ENCODE data around the gene SLC35B4.
A peak's percentile ranks its signal among the peaks of the same experiment; 100 is the strongest.

The SLC35B4 gene, protein sequence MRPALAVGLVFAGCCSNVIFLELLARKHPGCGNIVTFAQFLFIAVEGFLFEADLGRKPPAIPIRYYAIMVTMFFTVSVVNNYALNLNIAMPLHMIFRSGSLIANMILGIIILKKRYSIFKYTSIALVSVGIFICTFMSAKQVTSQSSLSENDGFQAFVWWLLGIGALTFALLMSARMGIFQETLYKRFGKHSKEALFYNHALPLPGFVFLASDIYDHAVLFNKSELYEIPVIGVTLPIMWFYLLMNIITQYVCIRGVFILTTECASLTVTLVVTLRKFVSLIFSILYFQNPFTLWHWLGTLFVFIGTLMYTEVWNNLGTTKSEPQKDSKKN

DNA sequence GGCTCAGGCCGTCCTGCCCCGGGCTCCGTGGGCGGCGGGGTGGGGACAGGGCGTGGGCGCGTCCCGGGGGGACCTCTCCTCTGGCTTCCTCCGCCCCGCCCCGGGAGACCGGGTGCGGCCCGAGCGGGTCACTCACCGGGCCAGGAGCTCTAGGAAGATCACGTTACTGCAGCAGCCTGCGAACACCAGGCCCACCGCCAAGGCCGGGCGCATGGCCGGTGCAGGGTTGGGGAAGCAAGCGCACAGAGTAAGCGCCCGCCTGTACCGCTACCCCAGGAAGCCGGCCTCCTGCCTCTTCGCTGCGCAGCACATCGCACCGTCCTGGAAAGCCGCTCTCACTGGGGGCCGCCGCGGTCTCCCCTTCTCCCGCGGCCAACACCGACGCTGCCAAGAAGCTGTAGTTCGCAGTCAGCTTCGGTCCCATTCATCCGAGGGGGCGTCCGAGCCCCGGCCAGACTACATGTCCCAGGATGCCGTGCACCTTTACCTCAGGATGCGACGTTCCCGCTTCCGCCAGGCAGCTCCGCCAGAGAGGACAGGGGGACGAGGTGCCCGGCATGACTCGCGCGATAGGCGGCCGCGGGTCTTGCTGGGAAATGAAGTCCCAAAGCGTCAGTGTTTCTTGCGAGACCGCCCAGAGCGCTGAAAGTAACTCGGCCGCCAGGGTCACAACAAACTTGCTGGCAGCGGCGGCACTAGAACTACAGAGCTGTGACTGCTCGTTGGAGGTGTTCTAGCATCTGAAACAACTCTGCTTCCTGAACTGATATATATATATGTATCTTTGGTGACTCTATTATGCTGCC lies at the start of gene SLC35B4:
Gene SLC35B4 (minus strand): TSS at position 392 of the 806 bp plus-strand sequence. CDS start 179 bp downstream, at position 213.
- H3K4me3 ChIP-seq (ENCODE audit: low read depth, low read length), result peak within 1 kb of the TSS; percentile 81

DNA sequence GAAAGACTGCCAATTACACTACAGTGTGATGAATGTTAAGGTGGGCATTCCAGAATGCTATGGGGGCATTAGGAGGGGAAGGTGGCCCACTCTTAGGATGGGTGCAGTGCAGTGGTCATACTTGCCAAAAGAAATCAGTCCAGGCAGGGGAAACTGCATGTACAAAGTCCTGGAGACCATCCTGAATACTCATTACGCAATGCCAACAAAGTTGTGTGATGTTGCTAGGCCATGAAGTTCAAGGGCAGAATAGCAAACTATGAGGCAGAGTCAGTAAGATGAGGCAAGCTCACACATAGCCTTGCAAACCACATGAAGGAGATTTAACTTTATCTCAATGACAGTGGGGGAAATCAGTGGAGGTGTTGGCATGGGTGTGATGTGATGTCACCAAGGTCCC lies 49.8 kb upstream of the SLC35B4 start:
- H3K4me3 ChIP-seq (ENCODE audit: low read depth, low read length), result no peak overlapping the region

DNA sequence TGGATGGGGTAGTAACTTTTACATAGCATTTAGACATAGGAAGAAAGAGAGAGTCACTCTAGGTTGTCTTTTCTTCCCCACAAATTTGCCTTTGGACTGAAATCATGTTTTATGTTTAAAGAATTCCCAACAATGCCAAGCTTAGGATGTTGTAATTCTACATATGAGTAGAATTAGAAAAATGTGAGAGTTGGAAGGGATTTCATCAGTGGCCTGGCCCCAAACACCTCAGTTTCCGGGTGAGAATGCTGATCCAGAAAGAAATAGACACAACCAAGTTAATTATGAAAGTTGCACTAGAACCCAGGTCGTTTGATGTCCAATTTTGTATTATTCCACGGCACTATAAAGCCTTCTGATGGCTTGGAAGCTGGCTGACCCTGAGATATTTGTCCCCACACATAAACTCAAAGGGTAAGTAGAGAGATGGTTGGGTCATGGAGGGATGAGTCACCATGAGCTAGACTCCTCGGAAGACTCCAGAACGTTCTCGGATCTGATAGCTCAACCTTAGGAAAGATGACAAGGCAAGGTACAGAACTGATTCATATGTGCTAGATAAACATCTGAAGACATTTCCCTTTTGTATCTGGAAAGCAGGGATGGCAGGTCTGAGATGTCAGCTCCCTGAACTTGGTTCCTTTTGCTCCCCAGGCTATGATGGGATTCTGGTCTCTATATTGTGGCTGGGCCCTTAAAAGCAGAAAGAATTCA lies 48.8 kb upstream of the SLC35B4 start:
- no peak overlapping the region for H3K4me3 ChIP-seq (ENCODE audit: low read depth, low read length)

DNA sequence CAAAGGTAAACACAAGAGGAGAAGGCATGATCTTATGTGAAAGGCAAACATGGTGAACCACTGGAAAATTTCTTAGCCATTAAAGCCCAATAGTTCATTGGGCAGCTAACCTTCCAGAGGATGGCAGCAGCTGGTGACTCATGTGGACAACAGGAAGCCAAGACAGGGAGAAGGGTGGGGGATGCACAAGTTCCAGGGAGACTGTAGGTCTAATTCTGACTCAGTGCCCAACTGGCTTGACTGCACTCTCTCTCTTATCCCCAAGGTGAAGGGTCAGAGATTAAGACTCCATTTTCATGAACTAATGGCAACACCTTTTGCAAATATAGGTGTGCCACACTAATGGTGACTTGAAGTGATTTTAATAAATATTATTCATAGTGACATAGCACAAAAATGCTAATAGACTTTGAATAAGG lies 47.9 kb upstream of the SLC35B4 start:
- H3K4me3 ChIP-seq (ENCODE audit: low read depth, low read length), result no peak overlapping the region

DNA sequence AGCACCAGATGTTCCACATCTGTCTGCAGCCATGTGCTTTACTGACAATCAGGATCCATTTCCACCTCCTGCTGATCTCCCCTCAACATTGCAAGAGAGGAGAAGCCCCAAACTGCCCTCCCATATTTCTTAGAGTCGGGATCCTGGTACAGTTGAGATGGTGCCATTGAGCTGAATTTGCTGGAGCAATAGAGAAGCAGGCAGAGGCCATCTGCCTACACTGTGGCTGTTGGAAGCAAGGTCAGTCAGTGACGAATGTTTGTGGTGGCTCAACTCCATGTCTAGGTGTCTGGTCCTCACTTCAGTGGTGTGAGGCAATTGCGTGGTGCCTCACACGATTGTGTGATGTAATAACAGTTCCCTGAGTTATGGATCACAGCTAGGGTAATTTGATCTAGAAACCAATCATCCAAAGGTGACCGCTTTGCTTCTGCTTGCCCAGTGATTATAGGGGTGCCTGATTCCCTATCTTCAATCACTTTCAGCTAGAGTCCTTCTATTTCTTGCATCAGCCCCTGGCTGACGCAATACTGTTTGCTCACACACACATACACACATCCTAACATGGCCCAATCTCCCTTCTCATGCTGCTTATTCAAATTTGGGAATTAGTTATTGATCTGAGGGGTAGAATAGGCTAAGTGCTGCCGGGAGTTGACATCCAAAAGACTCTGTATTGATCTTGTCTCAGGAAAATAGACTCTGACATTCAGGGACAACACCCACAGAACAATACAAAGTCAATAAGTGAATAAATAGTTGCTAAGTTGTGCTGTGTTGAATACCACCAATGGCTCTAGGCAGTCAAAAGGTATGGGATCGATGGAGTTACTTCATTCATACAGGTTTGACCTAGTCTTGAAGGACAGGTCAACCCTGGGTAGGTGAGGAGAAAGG lies 46.1 kb upstream of the SLC35B4 start:
- H3K4me3 ChIP-seq (ENCODE audit: low read depth, low read length), result no peak overlapping the region

DNA sequence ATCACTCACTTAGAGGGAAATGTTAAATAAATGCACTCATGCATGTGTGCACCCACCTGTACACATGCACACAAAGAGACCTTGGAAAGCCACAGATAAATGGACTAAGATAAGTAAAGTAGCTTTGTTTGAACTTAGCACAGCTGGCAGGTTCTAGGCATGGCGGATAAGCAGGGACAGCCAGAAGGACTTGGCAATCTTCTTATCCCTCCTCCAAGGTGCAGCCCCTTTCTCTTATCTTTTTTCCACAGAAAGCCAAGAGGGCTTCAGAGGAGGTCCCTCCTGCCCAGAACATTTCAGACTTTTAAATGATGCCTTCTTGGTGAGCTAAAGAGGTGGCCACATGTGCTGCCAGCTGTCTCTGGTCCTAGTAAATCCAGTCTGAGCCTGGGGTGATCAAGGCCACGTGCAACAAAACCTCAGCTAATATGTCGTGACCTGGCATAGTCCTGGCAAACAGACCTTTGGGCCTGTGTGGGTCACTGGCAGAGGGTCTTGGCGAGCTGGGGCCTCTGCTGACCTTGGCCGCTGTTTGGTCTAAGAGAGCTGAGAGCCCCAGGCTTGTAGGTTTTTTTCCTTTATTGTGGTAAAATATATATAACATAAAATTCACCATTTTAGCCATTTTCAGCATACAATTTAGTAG lies 43.2 kb upstream of the SLC35B4 start:
- no peak overlapping the region for H3K4me3 ChIP-seq (ENCODE audit: low read depth, low read length)

DNA sequence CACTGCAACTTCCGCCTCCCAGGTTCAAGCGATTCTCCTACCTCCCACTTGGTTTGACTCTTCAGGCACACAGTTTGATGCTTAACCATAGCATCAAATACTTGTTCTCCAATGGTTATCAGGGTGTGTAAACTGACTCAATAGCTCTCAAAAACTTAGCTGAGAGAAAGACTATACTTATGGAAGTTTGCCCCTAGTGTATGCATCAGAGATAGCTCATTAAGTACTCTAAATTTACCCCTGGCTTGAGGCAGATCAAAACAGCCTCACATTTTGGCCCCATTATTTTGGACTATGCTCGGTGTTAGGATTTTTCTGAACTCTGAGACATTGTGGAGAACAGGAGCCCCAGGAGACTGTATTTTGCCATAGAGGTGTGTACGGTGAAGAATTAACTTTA lies 40.8 kb upstream of the SLC35B4 start:
- H3K4me3 ChIP-seq (ENCODE audit: low read depth, low read length), result no peak overlapping the region

DNA sequence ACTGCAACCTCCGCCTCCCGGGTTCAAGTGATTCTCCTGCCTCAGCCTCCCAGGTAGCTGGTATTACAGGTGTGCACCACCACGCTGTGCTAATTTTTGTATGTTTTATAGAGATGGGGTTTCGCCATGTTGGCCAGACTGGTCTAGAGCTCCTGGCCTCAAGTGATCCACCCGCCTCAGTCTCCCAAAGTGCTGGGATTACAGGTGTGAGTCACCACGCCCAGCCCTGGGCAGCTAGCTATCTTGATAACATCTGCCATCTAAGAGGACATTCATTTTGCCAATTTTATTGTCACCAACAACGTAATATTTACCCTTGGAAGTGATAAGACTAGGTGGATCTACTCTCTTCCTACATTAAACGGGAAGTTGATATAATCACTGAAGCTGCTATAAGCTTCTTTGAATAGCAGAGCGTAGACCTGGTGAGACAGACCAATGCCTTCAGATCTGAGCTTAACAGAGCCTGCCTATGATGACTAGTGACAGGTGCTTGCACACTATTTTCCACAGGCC lies 39.7 kb upstream of the SLC35B4 start:
- H3K4me3 ChIP-seq (ENCODE audit: low read depth, low read length), result no peak overlapping the region

DNA sequence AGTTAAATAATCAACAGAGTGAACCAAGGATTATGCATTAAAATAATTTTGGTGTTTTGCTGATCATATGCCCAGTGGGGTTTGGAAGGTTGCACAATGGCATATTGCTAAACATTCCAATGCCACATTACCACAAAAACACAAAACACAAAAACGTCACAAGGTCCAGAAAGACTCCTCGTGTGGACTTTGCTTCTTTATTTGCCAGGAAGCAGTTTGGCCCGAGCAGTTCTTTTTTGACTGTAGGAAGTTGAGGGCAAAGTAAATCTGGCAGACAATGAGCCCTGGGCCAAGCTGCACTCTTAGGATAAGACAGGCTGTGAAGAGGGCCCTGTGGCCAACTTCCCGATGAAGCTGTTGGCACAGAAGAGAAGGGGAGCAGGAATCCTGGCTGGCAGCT lies 39.2 kb upstream of the SLC35B4 start:
- no peak overlapping the region for H3K4me3 ChIP-seq (ENCODE audit: low read depth, low read length)

DNA sequence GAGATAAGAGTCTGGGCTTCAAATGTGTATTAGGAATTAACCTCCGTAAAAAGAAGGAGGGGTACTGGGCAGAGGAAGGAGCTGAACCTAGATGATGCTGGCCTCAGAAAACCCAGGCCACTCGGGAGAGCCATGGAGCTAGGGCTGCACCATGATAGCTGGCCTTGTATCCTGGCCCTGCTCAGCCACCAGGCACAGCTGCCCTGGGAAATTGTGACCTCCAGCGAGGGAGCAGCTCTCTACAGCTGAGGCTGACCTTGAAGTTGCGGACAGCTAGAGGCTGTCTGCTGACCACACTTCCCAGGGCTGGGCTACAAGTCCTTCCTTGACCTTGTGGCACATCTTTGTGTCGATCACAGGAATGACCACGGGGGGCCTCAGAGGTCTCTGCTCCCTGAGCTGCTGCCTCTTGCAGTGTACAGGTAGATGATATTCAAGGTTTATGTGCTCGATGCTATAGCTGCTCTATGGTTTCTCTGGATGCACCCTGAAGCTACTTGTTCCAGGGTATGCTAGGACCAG lies 38.3 kb upstream of the SLC35B4 start:
- H3K4me3 ChIP-seq (ENCODE audit: low read depth, low read length), result no peak overlapping the region

DNA sequence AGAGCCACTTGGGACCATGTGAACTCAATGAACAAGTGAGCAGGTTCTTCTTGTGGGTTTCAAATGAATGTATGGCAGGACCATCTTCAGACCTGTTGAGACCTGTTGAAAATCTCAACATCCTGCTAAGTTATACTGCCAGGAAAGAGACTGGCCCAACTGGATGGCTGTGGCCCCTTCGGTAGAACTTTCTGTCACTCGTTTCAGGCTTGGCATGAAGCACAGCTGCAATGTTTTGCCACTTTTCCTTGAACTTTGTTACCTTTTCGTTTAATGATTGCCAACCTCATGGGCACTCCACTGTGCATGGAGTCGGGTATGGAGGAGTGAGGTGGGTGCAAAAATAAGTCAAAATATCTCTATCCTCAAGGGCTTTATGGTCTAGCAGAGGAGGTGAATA lies 36.7 kb upstream of the SLC35B4 start:
- H3K4me3 ChIP-seq (ENCODE audit: low read depth, low read length), result no peak overlapping the region

DNA sequence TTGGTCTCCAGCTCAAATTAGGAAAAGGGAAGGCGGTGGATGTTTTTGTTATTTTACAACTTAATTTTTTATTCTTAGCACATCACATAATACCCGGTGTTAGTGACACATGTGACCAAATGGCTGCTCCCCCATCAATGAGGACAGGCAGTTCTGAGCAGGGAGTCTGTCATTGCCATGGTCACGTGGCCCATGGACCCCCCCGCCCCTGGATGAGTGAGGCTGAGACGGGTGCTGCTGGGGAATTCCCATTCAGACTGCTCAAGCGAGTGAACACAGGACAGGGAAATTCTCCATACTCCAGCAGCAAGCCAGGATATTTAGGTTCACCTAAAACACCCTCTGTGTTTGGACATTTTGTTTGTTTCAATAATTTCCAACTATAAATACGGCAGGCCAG lies 34.7 kb upstream of the SLC35B4 start:
- H3K4me3 ChIP-seq (ENCODE audit: low read depth, low read length), result no peak overlapping the region

DNA sequence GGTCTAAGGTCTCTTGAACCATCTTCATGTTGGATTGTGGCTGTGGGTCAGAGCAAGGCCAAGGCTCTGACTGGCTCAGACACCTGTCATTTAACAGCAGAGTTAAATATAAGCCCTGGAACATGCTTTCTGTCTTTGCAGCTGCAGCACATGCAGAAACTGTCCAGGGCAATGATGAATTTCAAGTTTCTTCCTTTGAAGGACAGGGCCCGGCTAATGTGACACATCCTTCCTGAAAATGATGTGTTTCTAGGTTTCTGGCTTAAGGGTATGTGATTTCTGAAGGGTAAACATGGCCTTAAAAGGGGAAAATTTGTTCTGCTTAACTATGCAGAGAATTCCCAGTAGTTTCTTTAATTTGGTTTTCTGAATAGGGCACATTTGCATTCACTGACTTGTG lies 34.0 kb upstream of the SLC35B4 start:
- no peak overlapping the region for H3K4me3 ChIP-seq (ENCODE audit: low read depth, low read length)

DNA sequence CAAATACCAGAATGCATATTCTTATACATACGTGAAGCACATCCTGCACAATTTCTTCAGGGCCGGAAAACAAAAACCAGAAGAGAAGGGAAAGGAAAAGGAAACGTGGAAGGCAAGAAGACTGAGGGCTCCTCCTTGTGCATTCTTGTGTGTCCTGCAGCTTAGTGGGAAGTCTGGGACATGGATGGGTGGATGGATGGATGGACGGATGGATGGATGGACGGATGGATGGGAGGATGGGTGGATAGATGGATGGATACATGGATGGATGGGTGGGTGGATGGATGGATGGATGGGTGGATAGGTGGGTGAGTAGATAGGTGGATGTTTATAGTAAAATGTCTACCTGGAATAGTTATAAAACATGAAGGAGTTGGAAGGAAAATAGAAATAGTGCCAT lies 30.8 kb upstream of the SLC35B4 start:
- no peak overlapping the region for H3K4me3 ChIP-seq (ENCODE audit: low read depth, low read length)

DNA sequence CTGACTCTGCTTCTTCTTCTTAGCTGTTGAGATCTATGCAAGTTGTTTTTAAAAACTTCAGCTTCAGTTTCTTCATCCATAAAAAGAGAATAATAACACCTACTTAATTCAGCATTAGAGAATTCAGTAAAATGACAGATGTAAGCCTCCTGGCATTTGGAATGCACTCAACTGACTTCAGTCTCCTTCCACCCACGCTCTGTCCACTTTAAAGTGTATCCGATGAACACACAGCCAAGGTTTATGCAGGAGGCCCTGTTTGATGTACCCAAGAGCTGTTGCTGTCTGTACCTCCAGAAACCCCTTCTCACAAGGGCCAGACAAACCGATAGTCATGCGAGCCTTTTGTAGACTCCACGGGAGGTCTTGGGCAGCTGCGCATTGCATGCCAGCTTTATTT lies 27.1 kb upstream of the SLC35B4 start:
- H3K4me3 ChIP-seq (ENCODE audit: low read depth, low read length), result no peak overlapping the region

DNA sequence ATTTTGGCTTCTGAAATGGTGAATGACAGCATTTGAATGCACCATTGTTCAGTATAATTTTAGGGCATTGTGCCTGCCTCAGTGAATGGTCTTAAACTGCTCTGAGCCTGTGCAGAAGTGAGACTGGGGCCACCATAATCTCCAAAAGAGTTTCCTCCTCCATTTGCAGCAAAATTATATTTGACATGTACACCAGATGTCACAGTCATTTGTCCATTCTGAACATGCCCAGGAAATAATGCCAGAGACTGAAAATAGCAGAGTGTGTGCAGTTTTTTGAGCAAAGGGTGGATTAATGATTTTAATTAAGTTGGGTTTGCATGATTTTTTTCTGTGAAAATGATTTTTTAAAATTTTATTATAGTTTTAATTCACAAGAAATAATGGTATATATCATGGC lies 26.4 kb upstream of the SLC35B4 start:
- no peak overlapping the region for H3K4me3 ChIP-seq (ENCODE audit: low read depth, low read length)

DNA sequence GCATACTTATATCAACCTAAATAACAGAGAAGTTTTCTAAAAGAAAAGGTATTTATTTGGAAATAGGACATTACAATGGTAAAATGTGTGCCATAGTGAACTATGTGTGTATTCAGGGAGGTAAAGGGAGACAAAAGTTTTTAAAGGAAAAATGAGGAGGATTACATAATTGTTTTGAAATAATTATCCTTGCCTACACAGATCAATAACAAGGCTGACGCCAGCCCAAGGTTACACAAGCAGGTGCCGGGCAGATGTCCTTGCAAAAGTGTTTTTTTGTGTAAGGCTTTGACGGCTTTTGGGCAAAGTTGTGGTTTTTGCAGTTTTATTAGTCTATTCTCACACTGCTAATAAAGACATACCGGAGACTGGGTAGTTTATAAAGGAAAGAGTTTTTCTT lies 22.7 kb upstream of the SLC35B4 start:
- no peak overlapping the region for H3K4me3 ChIP-seq (ENCODE audit: low read depth, low read length)

DNA sequence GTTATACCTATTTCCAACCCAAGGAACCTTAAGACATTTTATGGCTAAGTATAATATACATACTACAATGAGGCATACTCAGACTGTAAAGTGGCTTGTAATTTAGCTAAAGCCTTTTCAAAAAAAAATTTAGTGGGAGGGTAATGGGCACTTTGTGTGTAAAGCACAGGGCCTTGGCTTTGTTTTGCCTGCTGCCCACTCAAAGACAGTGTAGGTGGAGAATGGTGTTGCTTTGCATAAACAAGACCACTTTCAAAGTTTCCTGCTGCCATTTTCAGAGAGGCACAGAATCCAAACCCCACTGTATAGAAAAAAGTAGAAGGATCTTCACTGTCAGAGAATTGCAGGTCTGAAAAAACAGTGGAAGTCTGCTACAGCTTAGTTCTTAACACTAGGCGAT lies 21.2 kb upstream of the SLC35B4 start:
- H3K4me3 ChIP-seq (ENCODE audit: low read depth, low read length), result no peak overlapping the region

DNA sequence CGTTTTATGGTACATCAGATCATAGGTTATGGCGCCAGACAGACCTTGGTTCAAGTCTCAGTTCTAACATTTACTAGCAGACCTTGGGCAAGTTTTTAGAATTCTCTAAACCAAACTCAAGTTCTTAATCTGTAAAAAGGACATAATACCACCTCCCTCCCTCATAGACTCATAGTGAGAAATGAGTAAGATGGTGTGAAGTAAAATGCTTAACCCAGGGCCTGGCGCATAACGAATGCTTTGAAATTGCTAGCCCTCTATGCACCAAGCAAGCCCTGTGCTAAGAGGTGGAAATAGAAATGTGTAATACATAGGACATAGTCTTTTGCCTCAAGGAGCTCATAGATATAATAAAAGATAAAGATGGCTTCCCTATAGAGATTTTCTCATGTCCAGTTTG lies 17.7 kb upstream of the SLC35B4 start:
- H3K4me3 ChIP-seq (ENCODE audit: low read depth, low read length), result no peak overlapping the region

DNA sequence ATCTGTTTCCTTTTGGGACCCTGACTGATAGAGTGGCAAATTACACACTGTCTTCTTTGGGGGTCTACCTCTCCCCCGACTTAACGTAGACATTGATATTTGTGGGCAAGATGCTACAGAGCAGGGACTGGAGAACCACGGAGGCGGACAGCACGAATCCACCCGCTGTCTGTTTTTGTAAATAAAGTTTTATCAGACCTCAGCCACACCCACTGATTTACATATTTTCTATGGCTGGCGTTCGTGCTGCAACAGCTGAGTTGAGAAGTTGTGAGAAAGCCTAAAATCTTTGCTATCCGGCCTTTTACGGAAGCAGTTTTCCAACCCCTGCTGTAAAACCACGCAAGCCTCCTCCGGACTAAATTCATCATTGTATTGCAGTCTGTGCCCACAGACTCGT lies 17.2 kb upstream of the SLC35B4 start:
- no peak overlapping the region for H3K4me3 ChIP-seq (ENCODE audit: low read depth, low read length)
